GM12801 (cell line): Measurements from ENCODE around the gene ARHGAP10.

ENCODE experiments used
- TF ChIP-seq, protein P1 (sequence below): IDR thresholded peaks from one replicate; pipeline ENCODE4 v1.5.1; 2011; ENCODE audit warnings: control low read depth; ENCODE audit not compliant: insufficient read length; ENCODE audit errors: extremely low read depth

Gene ARHGAP10

DNA sequence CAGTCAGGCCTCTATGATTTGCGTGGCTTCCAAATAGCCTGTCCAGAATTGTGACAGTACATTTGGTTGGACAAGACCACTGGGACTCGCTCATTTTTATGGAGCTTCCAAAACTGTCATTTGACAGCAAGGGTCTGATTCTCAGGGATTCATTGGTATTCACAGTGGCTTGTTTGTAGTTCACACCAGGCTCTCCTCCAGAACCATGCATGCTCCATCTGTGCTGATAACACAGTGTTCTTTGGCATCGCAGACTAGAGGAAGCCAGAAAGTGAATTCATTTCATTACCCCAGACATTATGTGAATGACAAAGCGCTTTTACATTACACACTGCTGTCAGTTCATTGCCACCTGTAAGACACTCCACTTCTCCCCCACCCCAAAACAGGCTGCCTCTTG, 208.3 kb downstream of the ARHGAP10 start:
- TF ChIP-seq, protein P1, sequence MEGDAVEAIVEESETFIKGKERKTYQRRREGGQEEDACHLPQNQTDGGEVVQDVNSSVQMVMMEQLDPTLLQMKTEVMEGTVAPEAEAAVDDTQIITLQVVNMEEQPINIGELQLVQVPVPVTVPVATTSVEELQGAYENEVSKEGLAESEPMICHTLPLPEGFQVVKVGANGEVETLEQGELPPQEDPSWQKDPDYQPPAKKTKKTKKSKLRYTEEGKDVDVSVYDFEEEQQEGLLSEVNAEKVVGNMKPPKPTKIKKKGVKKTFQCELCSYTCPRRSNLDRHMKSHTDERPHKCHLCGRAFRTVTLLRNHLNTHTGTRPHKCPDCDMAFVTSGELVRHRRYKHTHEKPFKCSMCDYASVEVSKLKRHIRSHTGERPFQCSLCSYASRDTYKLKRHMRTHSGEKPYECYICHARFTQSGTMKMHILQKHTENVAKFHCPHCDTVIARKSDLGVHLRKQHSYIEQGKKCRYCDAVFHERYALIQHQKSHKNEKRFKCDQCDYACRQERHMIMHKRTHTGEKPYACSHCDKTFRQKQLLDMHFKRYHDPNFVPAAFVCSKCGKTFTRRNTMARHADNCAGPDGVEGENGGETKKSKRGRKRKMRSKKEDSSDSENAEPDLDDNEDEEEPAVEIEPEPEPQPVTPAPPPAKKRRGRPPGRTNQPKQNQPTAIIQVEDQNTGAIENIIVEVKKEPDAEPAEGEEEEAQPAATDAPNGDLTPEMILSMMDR: no peak

DNA sequence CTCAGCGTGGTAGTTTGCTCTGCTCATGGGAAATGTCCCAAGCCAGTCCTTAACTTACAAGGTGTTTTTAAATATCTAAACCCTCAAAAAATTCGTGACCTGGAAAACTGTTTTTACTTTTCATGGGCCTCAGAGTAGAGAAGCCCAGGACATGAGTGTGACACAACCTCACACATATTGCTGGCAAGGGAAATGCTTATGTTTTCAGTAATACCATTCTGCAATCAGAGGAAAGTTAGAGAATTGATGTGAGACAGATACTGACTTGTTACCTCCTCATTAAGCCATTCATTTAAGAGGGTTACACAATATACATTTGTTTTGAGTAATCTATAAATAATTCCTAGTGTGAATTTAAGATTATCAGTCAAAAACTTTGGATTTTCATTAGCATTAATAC, 209.5 kb downstream of the ARHGAP10 start:
- TF ChIP-seq, protein P1: no peak

DNA sequence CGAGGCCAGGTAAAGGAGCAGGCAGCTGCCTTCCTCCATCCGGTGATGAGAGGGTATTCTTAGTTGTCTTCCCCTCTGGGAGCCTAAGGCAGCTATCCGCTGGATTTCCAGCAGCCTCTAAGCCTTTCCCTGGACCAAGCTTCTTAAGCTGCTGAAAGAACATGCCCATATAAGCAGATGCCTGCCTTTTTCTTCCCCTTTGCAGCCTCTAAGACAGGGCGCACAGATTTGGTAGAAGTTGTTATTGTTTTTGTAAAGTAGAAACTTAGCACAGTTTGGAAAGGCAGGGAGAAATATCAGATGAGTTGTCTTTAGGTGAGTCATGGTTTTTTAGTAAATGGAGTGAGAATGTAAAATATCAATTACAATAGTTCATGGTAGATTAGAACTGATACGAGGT, 210.8 kb downstream of the ARHGAP10 start:
- TF ChIP-seq, protein P1: no peak

DNA sequence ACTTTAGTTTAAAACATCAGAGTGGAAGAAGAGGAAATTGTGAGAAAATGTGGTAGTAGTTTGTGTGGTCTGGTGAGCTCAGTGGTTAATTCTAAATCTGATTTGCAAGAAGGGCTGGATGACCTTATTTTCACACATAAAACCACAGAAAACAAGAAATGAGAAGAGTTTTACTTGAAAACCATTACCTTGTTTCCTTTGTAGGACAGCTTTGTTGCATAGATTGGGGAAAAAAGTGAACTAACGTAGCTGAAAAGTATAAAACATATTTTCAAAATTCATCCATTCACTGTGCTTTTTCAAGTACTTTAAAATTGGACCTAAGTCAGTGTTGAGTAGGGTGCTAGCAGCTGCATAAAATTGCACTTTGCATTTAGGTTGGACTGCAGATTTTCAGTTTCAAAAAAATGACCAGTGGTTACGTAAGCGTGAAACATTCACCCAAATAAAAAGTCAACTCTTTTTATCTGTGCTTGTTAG, 211.3 kb downstream of the ARHGAP10 start:
- TF ChIP-seq, protein P1: no peak

DNA sequence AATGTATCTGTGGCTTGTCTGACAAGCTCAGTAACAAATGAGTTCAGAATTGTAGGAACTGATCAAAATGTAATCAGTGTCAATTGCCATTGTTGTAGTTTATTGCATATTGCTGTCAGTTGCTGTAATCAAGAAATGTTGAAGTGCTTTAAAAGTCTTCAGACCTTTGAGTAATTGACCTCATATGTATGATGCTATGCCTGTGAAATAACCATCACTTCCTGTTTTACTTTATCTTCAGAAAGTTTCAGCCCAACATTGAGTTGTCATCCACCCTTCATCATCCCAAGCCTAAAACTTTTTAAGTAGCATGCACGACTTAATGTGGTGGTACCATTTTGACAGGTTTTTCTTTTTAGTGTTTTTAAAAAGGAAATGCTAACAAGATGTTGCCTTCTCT, 212.4 kb downstream of the ARHGAP10 start:
- TF ChIP-seq, protein P1: no peak

DNA sequence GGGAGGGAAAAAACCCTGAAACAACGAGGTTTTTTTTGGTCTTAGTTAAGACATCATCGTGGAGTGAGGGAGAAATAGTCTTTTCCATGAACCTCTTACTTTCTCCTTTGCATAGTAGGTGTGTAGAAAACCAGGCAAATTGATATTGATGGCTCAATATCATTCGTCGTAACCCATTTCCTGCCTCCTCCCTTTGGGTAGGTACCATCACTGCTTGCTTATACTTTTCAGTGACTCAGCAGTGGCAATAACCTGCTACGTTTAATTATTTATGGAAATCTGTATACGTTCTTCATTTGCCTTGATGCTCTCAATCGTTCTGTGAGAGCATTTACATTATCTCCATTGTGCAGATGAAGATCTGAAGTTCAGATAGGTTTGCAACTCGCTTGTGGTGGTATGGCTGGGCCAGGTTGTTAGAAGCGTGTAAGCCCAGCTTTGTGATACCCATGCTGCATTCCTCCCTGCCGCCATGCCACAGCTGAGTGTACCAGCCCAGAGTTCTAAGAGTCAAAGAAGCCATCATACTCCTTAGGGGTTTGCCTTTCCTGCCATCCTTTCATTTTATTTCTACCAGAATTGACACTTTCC, 212.9 kb downstream of the ARHGAP10 start:
- TF ChIP-seq, protein P1: no peak

DNA sequence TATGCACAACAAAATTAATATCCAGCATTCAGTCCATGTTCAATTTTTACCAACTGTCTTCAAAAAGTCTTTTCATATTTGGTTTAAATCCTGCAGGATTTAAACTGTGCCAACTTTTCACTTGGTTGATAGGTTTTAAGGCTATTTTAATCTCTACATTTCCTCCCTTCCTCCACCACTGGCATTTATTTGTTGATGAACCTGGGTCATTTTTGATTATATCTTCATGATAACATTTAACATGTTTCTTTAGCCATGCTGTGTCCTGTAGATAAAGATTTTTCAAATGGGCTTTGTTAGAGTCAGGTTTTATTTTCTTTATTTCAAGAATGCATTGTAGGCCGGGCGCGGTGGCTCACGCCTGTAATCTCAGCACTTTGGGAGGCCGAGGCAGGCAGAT, 216.4 kb downstream of the ARHGAP10 start:
- TF ChIP-seq, protein P1: no peak
